ENCODE data around the gene CCDC201.
A peak's percentile ranks its signal among the peaks of the same experiment; 100 is the strongest.

CCDC201 gene

GRCh38 chr7:45873035-45873354, at the start of gene CCDC201:
Gene CCDC201, minus strand, starts transcription at chr7:45873082. Its CDS starts 75 bp downstream, at chr7:45873007.
- DNase-seq: no peak

- peak; percentile 89 for DNase-seq
Measured at GRCh38 chr7:45921699-45922519, 49.0 kb upstream of the CCDC201 start.

GRCh38 chr7:45921381-45921698, 48.5 kb upstream of the CCDC201 start:
- no peak for DNase-seq

- DNase-seq: peak; percentile 82
Measured at GRCh38 chr7:45920502-45921380, 47.9 kb upstream of the CCDC201 start, which contains the start of gene IGFBP3. Gene IGFBP3, minus strand, starts transcription at chr7:45921272. Its CDS starts 132 bp downstream, at chr7:45921140.

- DNase-seq: no peak
Measured at GRCh38 chr7:45919993-45920459, 47.1 kb upstream of the CCDC201 start.

- no peak for DNase-seq
Measured at GRCh38 chr7:45919231-45919784, 46.4 kb upstream of the CCDC201 start.

- no peak for DNase-seq
Measured at GRCh38 chr7:45918556-45918955, 45.7 kb upstream of the CCDC201 start.

- peak; percentile 90 for DNase-seq
Measured at GRCh38 chr7:45917658-45918057, 44.8 kb upstream of the CCDC201 start.

- no peak for DNase-seq
Measured at GRCh38 chr7:45917064-45917463, 44.2 kb upstream of the CCDC201 start.

- no peak for DNase-seq
Measured at GRCh38 chr7:45915606-45916005, 42.7 kb upstream of the CCDC201 start.

GRCh38 chr7:45914911-45915310, 42.0 kb upstream of the CCDC201 start:
- no peak for DNase-seq

- no peak for DNase-seq
Measured at GRCh38 chr7:45912972-45913371, 40.1 kb upstream of the CCDC201 start.

GRCh38 chr7:45911311-45911710, 38.4 kb upstream of the CCDC201 start:
- no peak for DNase-seq

GRCh38 chr7:45910855-45911254, 38.0 kb upstream of the CCDC201 start:
- no peak for DNase-seq

- DNase-seq: no peak
Measured at GRCh38 chr7:45909561-45909960, 36.7 kb upstream of the CCDC201 start.

- no peak for DNase-seq
Measured at GRCh38 chr7:45902820-45903219, 29.9 kb upstream of the CCDC201 start.

- no peak for DNase-seq
Measured at GRCh38 chr7:45901566-45901965, 28.7 kb upstream of the CCDC201 start.

GRCh38 chr7:45898222-45898621, 25.3 kb upstream of the CCDC201 start:
- DNase-seq: no peak

GRCh38 chr7:45897042-45897690, 24.3 kb upstream of the CCDC201 start:
- no peak for DNase-seq

- no peak for DNase-seq
Measured at GRCh38 chr7:45894665-45895062, 21.8 kb upstream of the CCDC201 start.

GRCh38 chr7:45893996-45894664, 21.2 kb upstream of the CCDC201 start:
- no peak for DNase-seq

GRCh38 chr7:45893374-45893995, 20.6 kb upstream of the CCDC201 start:
- DNase-seq: no peak
